Measurements from ENCODE around the gene OR56A5.

DNA sequence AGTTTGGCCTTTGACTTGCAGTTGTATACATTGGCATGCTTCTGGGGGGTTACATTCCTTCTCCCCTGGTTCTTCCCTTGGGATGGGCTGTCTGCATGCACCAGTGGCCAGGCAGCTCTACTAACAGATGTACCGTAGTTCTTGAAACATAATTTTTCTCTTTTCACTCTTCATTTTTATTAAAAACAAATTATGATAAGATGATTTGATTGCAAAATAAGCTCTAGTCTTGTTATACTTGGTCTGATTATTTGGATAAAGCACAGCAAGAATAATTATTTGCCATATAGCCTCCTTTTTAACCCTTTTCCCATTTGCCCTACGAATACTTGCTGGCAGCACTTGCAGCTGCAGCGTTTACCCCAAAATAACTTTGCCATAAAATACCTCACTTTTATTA lies 12.7 kb downstream of the OR56A5 start:
- no peak for TF ChIP-seq CTCF (IDR thresholded peaks at IDR 0.05)
- no peak for TF ChIP-seq POLR2A (IDR thresholded peaks at IDR 0.05)
